Measurements from ENCODE around the gene SCN1A. TPM values are rescaled to one million over a fixed set of nuclear protein-coding genes. Genes with fewer than 3 reads are reported as not detected.
"Not testable (repeated sequence)": the region's sequence is repeated elsewhere in the genome, so short reads cannot be mapped to it uniquely, and the experiment has no call there.

SCN1A gene
- total RNA-seq, 1 donor from 2014 or later, result 0.26 TPM

DNA sequence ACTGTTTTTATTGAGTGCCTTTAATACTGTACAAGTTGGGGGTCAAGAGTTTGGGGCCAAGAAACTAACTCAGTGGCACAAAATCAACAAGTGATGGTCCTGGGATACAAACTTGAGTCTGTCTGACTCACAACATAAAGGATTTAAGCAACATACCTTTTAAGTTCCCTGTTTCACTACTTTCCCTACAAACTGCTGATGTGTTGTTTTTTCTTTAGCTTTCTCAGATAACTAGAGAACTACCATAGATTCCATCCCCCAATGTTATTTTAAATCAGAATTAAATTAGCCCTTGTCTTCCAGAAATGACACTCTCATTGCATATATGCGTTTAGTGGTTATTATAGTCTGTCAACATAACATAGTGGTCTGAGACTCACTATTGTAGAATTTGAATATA, 116.2 kb downstream of the SCN1A start:
- Mint-ChIP-seq H3K27me3 (peaks cover 3% of the 10 kb centered on the region), H3K36me3 (ENCODE audit: insufficient read depth) (no peaks in the 10 kb centered on the region), H3K4me3 (ENCODE audit: low read depth) (no peak overlapping the region), H3K9me3 (ENCODE audit: low read depth) (no peaks in the 10 kb centered on the region), H3K27ac (no peak overlapping the region), H3K4me1 (ENCODE audit: low read depth) (no peaks in the 10 kb centered on the region)
- no peak for DNase-seq (ENCODE audit: low spot score, unreplicated experiment)
- TF ChIP-seq, protein P1, sequence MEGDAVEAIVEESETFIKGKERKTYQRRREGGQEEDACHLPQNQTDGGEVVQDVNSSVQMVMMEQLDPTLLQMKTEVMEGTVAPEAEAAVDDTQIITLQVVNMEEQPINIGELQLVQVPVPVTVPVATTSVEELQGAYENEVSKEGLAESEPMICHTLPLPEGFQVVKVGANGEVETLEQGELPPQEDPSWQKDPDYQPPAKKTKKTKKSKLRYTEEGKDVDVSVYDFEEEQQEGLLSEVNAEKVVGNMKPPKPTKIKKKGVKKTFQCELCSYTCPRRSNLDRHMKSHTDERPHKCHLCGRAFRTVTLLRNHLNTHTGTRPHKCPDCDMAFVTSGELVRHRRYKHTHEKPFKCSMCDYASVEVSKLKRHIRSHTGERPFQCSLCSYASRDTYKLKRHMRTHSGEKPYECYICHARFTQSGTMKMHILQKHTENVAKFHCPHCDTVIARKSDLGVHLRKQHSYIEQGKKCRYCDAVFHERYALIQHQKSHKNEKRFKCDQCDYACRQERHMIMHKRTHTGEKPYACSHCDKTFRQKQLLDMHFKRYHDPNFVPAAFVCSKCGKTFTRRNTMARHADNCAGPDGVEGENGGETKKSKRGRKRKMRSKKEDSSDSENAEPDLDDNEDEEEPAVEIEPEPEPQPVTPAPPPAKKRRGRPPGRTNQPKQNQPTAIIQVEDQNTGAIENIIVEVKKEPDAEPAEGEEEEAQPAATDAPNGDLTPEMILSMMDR (IDR thresholded peaks at IDR 0.05; ENCODE audit: unreplicated experiment), result no peak

DNA sequence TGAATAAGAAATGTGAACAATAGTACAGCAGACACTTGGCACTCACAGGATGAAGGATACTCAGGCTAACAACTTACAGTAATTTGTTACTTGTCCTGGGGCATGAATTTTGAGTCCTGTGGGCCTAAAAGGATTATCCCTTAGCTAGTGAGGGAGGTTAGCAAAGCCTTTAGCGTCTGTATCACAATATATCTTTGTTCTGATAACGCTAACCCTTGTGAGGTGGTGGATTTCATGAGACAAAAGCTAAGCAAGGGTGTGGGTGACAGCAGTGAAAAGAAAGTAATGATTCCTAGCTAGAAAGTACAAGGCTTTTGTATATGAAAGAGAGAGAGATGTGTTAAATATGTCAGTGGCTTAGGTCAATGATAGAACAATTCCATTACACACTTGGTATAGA, 127.4 kb downstream of the SCN1A start:
- Mint-ChIP-seq H3K27ac (no peak overlapping the region), H3K4me1 (ENCODE audit: low read depth) (no peaks in the 10 kb centered on the region), H3K4me3 (ENCODE audit: low read depth) (no peak overlapping the region), H3K27me3 (peaks cover 3% of the 10 kb centered on the region), H3K9me3 (ENCODE audit: low read depth) (no peaks in the 10 kb centered on the region), H3K36me3 (ENCODE audit: insufficient read depth) (no peaks in the 10 kb centered on the region)
- TF ChIP-seq, protein P1 (IDR thresholded peaks at IDR 0.05; ENCODE audit: unreplicated experiment), result no peak
- no peak for DNase-seq (ENCODE audit: low spot score, unreplicated experiment)

DNA sequence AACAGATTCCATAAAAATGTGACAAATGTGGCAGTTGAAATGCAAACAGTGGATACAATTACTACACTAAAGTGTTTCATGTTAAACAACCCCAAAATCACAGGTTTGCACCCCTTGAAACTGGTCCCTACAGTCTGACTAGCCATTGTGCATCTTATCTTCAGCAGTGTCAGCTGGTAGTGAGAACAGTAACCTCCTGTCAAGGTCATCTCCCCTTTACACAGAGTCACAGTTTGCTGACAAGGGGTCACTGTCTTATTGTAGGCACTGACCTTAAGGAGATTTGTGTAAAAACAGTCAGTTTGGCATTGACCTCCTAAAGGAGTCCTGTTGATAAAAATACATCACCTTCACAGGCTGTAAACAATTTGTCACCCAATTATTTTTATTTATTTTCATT, 137.0 kb downstream of the SCN1A start:
- H3K27me3 Mint-ChIP-seq, result no peaks in the 10 kb centered on the region
- no peak overlapping the region for H3K27ac Mint-ChIP-seq
- DNase-seq (ENCODE audit: low spot score, unreplicated experiment), result no peak
- H3K4me3 Mint-ChIP-seq (ENCODE audit: low read depth), result no peak overlapping the region
- peaks cover 3% of the 10 kb centered on the region for H3K9me3 Mint-ChIP-seq (ENCODE audit: low read depth)
- TF ChIP-seq, protein P1 (IDR thresholded peaks at IDR 0.05; ENCODE audit: unreplicated experiment), result no peak
- no peaks in the 10 kb centered on the region for H3K4me1 Mint-ChIP-seq (ENCODE audit: low read depth)
- H3K36me3 Mint-ChIP-seq (ENCODE audit: insufficient read depth), result no peaks in the 10 kb centered on the region

DNA sequence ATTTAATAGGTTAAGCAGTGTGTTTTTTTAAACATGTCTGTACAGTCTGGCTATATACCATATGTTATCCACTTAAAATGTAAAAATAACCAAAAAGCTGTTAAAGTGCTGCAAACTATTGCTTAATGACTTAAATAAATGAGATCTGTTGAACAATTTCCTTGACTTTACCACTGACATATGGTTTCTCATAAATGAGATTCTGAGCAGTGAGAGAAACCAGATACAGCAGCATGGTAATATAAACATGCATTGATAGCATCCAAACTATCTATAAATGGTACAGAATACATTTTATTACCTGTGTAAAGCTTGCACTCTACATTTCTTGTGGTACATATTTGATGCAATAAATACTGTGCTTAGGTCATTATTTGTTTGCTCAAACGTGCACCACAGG, 138.0 kb downstream of the SCN1A start:
- no peak for DNase-seq (ENCODE audit: low spot score, unreplicated experiment)
- Mint-ChIP-seq H3K4me1 (ENCODE audit: low read depth) (no peaks in the 10 kb centered on the region), H3K36me3 (ENCODE audit: insufficient read depth) (no peaks in the 10 kb centered on the region), H3K27me3 (peaks cover 6% of the 10 kb centered on the region), H3K4me3 (ENCODE audit: low read depth) (no peak overlapping the region), H3K27ac (no peak overlapping the region), H3K9me3 (ENCODE audit: low read depth) (peaks cover 3% of the 10 kb centered on the region)
- TF ChIP-seq, protein P1 (IDR thresholded peaks at IDR 0.05; ENCODE audit: unreplicated experiment), result no peak

DNA sequence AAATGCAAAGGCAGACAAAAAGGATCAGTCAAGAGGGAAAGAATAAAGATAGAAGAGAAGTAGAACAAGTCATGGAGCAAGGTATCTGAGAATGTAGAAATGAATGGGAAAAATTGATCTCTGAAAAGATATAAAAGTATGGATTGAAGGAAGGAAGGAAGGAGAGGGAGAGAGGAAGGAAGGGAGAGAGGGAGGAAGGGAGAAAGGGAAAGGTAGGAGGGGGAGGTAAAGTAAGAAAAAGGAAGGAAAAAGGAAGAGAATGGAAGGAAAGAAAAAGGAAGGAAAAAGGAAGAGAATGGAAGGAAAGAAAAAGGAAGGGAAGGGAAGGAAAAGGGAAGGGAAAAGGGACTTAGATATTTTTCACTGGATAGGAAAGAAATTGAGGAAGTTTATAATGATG, 142.7 kb downstream of the SCN1A start:
- TF ChIP-seq, protein P1 (IDR thresholded peaks at IDR 0.05; ENCODE audit: unreplicated experiment), result no peak
- no peak for DNase-seq (ENCODE audit: low spot score, unreplicated experiment)
- H3K4me3 Mint-ChIP-seq (ENCODE audit: low read depth), result no peak overlapping the region
- no peaks in the 10 kb centered on the region for H3K36me3 Mint-ChIP-seq (ENCODE audit: insufficient read depth)
- peaks cover 18% of the 10 kb centered on the region for H3K27me3 Mint-ChIP-seq
- H3K4me1 Mint-ChIP-seq (ENCODE audit: low read depth), result no peaks in the 10 kb centered on the region
- peaks cover 3% of the 10 kb centered on the region for H3K9me3 Mint-ChIP-seq (ENCODE audit: low read depth)
- H3K27ac Mint-ChIP-seq, result no peak overlapping the region

DNA sequence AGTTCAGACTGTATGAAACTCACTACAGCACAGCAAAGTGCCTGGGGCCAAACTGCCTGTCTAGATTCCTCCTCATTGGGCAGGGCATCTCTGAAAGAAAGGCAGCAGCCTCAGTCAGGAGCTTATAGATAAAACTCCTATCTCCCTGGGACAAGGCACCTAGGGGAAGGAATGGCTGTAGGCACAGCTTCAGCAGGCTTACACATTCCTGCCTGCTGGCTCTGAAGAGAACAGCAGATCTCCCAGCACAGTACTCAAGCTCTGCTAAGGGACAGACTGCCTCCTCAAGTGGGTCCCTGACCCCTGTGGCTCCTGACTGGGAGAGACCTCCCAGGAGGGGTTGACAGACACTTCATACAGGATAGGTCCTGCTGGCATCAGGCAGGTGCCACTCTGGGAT, 155.7 kb downstream of the SCN1A start:
- not testable (repeated sequence) for H3K9me3 Mint-ChIP-seq (ENCODE audit: low read depth); H3K27me3 Mint-ChIP-seq; H3K36me3 Mint-ChIP-seq (ENCODE audit: insufficient read depth); DNase-seq (ENCODE audit: low spot score, unreplicated experiment); H3K4me1 Mint-ChIP-seq (ENCODE audit: low read depth); H3K27ac Mint-ChIP-seq; H3K4me3 Mint-ChIP-seq (ENCODE audit: low read depth)
